HCEC 1CT (cell line): Measurements from ENCODE around the gene PDZD11.
"Not testable (repeated sequence)": the region's sequence is repeated elsewhere in the genome, so short reads cannot be mapped to it uniquely, and the experiment has no call there.

ENCODE experiments used
- DNase-seq: peaks from one replicate; pipeline ENCODE4 v3.0.0-alpha.2; 2017

Gene PDZD11

GRCh38 chrX:70255452-70255851 is 34.3 kb downstream of the PDZD11 start:
- DNase-seq, result no peak

DNA sequence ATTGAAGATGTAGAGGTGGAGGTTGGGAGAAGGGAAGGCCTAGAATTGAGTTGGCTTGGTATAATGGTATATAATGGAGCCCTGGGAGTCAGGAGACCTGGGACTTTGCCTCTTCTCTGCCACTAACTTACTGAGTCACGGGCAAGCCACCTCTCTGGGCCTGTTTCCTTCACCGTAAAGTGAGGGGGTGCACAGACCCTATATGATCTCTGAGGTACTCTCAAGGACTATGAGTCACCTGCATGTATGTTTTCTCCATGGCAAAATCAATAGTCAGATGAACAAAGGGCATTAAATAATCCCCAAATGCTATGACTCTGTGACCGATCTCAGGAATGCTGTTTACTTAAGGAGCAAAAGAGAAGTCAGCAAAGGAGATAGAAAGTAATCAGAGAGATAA is 34.8 kb downstream of the PDZD11 start:
- no peak for DNase-seq

GRCh38 chrX:70254063-70254400 is 35.7 kb downstream of the PDZD11 start:
- no peak for DNase-seq

DNA sequence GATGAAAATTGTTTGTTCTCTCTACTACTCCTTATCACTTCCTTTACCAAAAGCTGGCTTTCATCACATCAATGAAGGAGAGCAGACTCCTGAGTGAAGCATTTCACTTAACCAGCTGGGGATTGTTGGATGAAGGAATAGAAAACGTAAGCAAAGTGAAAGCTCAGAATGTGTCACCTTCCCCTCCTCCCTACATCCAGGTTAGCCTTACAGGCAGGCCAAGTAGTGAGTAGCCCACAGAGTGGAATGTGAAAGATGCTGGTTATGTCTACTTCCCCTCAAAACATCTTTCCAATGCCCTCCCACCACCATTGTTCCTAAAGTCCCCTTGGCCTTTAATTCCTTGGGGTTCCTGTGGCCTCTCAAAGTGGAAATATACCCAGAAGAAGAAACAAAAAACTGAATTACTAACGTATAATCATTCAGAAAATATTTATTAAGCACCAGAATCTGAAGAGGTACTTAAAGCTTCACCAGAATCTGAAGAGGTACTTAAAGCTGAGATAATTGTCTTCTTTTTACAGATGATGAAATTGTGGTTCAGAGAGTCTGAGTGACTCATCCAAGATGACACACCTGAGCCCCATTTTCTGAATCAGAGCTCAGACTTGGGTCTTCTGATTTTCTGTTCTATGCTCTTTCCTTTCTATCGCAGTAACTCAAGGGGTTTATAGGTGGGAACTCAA is 36.2 kb downstream of the PDZD11 start:
- peak; percentile 6 for DNase-seq

DNA sequence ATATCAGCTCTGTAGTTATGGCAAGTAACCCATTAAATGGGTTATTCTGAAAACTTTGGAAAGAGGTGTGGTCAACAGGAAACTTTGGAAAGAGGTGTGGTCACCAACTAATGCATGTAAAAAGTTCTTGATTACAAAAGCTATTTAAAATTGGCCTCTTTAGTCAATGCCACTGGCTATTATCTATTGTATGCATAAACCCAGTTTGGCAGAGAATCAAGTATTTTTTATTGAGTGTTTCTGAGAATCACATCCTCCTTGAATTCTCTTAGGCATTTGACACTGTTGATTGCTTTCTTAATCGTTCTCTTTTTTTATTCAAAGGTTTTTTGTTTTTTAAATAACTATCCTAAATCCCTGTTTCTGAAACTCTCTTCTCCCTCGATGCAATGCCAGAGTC is 37.2 kb downstream of the PDZD11 start:
- DNase-seq, result no peak

- DNase-seq, result no peak
Observed at GRCh38 chrX:70247252-70247651, 42.5 kb downstream of the PDZD11 start.

GRCh38 chrX:70244881-70245280 is 44.8 kb downstream of the PDZD11 start:
- DNase-seq, result no peak

GRCh38 chrX:70243601-70244000 is 46.1 kb downstream of the PDZD11 start:
- DNase-seq, result not testable (repeated sequence)

- no peak for DNase-seq
Observed at GRCh38 chrX:70241501-70241900, 48.2 kb downstream of the PDZD11 start.

DNA sequence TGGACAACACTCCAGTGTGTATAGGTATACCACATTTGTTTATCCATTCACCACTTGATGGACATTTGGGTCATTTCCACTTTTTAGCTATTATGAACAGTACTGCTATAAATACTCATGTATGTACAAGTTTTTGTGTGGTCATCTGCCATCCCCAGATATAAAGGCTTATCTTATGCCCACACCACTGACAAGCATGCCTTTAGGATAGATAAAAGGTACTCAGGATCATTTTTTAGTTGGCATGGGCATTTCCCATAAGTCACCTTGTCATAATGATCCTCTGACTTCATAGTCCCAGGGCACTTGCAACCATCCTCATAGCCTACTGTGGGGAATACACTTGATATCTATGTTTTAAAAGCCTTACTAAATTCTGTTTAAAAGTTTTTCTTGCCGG is 49.0 kb downstream of the PDZD11 start:
- no peak for DNase-seq
